Lower leg skin (tissue), 4 donors: ENCODE measurements around the gene TLK2. TPM values are rescaled to one million over a fixed set of nuclear protein-coding genes. Genes with fewer than 3 reads are reported as not detected.
"Not testable (repeated sequence)": the region's sequence is repeated elsewhere in the genome, so short reads cannot be mapped to it uniquely, and the experiment has no call there.

Source experiments
- DNase-seq, 2 donors: peaks; one replicate each; pipeline ENCODE4 v3.0.0-alpha.2; 2019; ENCODE audit warnings: low spot score in 2 of 2
- H3K4me3 ChIP-seq: fragments of 200-600 bp; sonication (generic); 2 replicates; pipeline ENCODE4 v1.5.1; 2017; ENCODE audit warnings: mild to moderate bottlenecking, low read depth; ENCODE audit not compliant: poor library complexity, severe bottlenecking
- CTCF ChIP-seq, 3 donors: fragments of 450-650 bp; IDR thresholded peaks; one replicate each; pipeline ENCODE4 v1.5.1; 2016; ENCODE audit warnings: antibody characterized with exemption in 3 of 3, mild to moderate bottlenecking in 3 of 3, moderate library complexity in 2 of 3
- POLR2A ChIP-seq, 2 donors: fragments of 450-650 bp; IDR thresholded peaks; one replicate each; pipeline ENCODE4 v1.6.1; 2016 to 2017; ENCODE audit warnings: antibody characterized with exemption in 2 of 2, mild to moderate bottlenecking in 1 of 2, moderate library complexity in 1 of 2
- WGBS, 2 donors: methylation state at CpG; one replicate each; pipeline ENCODE4 v1.1.5; 2018; 5-methylcytosine and 5-hydroxymethylcytosine counted together
- intact Hi-C: fragments of 100-400 bp; cut with DNase I; formaldehyde crosslinking; loops from one replicate; pipeline ENCODE4 v1.15.0; 2023; ENCODE audit warnings: low total_unique reads
- total RNA-seq, 4 donors: library from RNA; depleted of rRNA; stranded (reverse); fragments of >200 nt; gene quantifications; one replicate each; pipeline ENCODE4 v1.1.0, GENCODE V29; 2016

The TLK2 gene
- total RNA-seq, result 10 to 100 TPM; 28.2 to 40.2 (median 36.0) TPM

- TF ChIP-seq POLR2A (IDR thresholded peaks at IDR 0.05) (no peak), CTCF (IDR thresholded peaks at IDR 0.05) (no peak)
- H3K4me3 ChIP-seq, result peak within 1 kb of the TSS; percentile 79
- intact Hi-C loops, result no loop called here
- peak; percentile 48 to 95 for DNase-seq
- 0 to 5% methylated on average over 6 to 18 of the region's 59 CpGs for WGBS, 2 donors
Measured at GRCh38 chr17:62478424-62478879, at the start of gene TLK2. Gene TLK2, plus strand, starts transcription at chr17:62478825. Its CDS starts 2,301 bp downstream, at chr17:62481126.

- WGBS, 2 donors, result 93 to 95% methylated on average over 4 of the region's 4 CpGs
- DNase-seq, H3K4me3 ChIP-seq, intact Hi-C loops: not testable (repeated sequence)
Measured at GRCh38 chr17:62435251-62435650, 43.4 kb upstream of the TLK2 start.

GRCh38 chr17:62441181-62441580 is 37.4 kb upstream of the TLK2 start:
- intact Hi-C loops, DNase-seq: not testable (repeated sequence)
- WGBS, 2 donors, result 95 to 99% methylated on average over 6 of the region's 6 CpGs

GRCh38 chr17:62444063-62444462 is 34.6 kb upstream of the TLK2 start:
- WGBS, 2 donors, result 91 to 93% methylated on average over 4 of the region's 4 CpGs
- intact Hi-C loops, result no loop called here
- no peak overlapping the region for H3K4me3 ChIP-seq
- TF ChIP-seq CTCF (IDR thresholded peaks at IDR 0.05) (no peak), POLR2A (IDR thresholded peaks at IDR 0.05) (no peak)
- no peak for DNase-seq

More at GRCh38 chr17:62441181-62441580, 37.4 kb upstream of the TLK2 start:
- H3K4me3 ChIP-seq, result not testable (repeated sequence)

GRCh38 chr17:62445791-62446190 is 32.8 kb upstream of the TLK2 start:
- DNase-seq, H3K4me3 ChIP-seq, intact Hi-C loops: not testable (repeated sequence)
- 90 to 94% methylated on average over 4 of the region's 4 CpGs for WGBS, 2 donors

- DNase-seq, H3K4me3 ChIP-seq, intact Hi-C loops: not testable (repeated sequence)
- 85 to 94% methylated on average over 4 of the region's 4 CpGs for WGBS, 2 donors
Measured at GRCh38 chr17:62452195-62452594, 26.4 kb upstream of the TLK2 start.

- intact Hi-C loops, DNase-seq, H3K4me3 ChIP-seq: not testable (repeated sequence)
- 71 to 78% methylated on average over 5 of the region's 5 CpGs for WGBS, 2 donors
Measured at GRCh38 chr17:62453041-62453440, 25.6 kb upstream of the TLK2 start.

- H3K4me3 ChIP-seq, DNase-seq, intact Hi-C loops: not testable (repeated sequence)
- 82 to 85% methylated on average over 4 of the region's 4 CpGs for WGBS, 2 donors
Measured at GRCh38 chr17:62453656-62454055, 25.0 kb upstream of the TLK2 start.

GRCh38 chr17:62454111-62454510 is 24.5 kb upstream of the TLK2 start:
- DNase-seq, intact Hi-C loops: not testable (repeated sequence)
- 74 to 75% methylated on average over 3 of the region's 3 CpGs for WGBS, 2 donors

GRCh38 chr17:62456016-62456415 is 22.6 kb upstream of the TLK2 start:
- intact Hi-C loops, result no loop called here
- no peak overlapping the region for H3K4me3 ChIP-seq
- WGBS, 2 donors, result 91 to 93% methylated on average over 7 of the region's 7 CpGs
- TF ChIP-seq POLR2A (IDR thresholded peaks at IDR 0.05) (no peak), CTCF (IDR thresholded peaks at IDR 0.05) (no peak)
- no peak for DNase-seq

More at GRCh38 chr17:62454111-62454510, 24.5 kb upstream of the TLK2 start:
- H3K4me3 ChIP-seq, result not testable (repeated sequence)

- DNase-seq, H3K4me3 ChIP-seq, intact Hi-C loops: not testable (repeated sequence)
- WGBS, 2 donors, result 42 to 60% methylated on average over 10 of the region's 10 CpGs
Measured at GRCh38 chr17:62458483-62458882, 20.1 kb upstream of the TLK2 start.

- intact Hi-C loops, H3K4me3 ChIP-seq, DNase-seq: not testable (repeated sequence)
- WGBS, 2 donors, result 83 to 92% methylated on average over 3 of the region's 3 CpGs
Measured at GRCh38 chr17:62464422-62464821, 14.2 kb upstream of the TLK2 start.
